Measurements from ENCODE around the gene DNAH2. TPM values are rescaled to one million over a fixed set of nuclear protein-coding genes. Genes with fewer than 3 reads are reported as not detected.

DNAH2 gene
- total and polyA plus RNA-seq, 9 of the 15 experiments (the other 6 are each of a cell fraction or from before 2014, with no cell fraction given) = 0.03 TPM; not detected in 8

DNA sequence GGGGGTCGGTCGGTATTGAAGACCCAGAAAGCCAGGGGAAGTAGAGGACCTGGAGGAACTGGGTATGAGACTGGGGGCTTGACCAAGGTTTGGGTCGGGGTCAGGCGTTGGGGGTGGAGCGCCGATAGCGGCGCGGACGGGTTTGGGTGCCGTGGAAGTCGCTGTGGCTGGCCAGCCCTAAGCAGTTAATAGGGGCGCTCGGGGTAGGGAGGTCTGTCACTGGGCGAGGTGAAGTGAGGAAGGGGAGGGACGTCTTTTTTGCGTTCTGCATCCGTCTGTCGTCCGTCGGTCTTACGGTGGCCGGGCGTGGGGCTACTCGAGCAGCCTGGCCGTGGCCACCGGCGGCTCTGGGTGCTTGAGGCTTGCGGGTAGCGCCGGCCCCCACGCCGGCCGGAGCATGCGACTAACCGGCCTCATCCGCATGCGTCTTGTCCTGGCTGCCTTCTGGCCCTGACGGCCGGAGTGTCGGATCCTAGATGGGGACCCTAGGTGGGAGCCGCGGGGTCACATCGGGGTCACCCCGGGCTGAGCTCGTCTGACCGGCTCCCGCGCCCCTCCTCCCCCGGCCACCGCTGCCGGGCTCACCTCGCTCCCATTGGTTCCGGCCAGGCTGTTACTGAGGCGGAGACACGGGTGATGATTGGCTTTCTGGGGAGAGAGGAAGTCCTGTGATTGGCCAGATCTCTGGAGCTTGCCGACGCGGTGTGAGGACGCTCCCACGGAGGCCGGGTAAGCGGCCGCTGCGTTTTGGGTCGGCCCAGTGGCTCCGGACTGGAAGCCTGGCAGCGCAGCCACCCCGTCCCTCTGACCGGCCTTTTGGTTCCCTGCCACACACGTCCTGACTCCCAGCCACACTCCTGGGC lies 127.0 kb downstream of the DNAH2 start (continued):
- TF ChIP-seq, protein P1, sequence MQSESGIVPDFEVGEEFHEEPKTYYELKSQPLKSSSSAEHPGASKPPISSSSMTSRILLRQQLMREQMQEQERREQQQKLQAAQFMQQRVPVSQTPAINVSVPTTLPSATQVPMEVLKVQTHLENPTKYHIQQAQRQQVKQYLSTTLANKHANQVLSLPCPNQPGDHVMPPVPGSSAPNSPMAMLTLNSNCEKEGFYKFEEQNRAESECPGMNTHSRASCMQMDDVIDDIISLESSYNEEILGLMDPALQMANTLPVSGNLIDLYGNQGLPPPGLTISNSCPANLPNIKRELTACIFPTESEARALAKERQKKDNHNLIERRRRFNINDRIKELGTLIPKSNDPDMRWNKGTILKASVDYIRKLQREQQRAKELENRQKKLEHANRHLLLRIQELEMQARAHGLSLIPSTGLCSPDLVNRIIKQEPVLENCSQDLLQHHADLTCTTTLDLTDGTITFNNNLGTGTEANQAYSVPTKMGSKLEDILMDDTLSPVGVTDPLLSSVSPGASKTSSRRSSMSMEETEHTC (IDR thresholded peaks at IDR 0.05) = no peak
- TF ChIP-seq RBFOX2 (IDR thresholded peaks at IDR 0.05; ENCODE audit: low read depth, low read length) (peak; percentile 82), ZNF431 (CRISPR knock-in tag; IDR thresholded peaks at IDR 0.05) (no peak), XRCC3 (IDR thresholded peaks at IDR 0.05) (no peak), ZFP1 (CRISPR knock-in tag; IDR thresholded peaks at IDR 0.05) (no peak), RAD21 (CRISPR knock-in tag; conservative IDR thresholded peaks at IDR 0.05 in 1 of 2, IDR thresholded peaks at IDR 0.05 in 1 of 2) (no peak), SOX6 (IDR thresholded peaks at IDR 0.05) (no peak), NR1H2 (CRISPR knock-in tag; IDR thresholded peaks at IDR 0.05) (no peak), PML (IDR thresholded peaks at IDR 0.05; ENCODE audit: low read length) (no peak), ZC3H8 (IDR thresholded peaks at IDR 0.05) (no peak), ZEB2 (IDR thresholded peaks at IDR 0.05) (no peak), SMAD3 (CRISPR knock-in tag; conservative IDR thresholded peaks at IDR 0.05) (no peak), SP1 (CRISPR knock-in tag; IDR thresholded peaks at IDR 0.05) (peak; percentile 52; the same call in 1 of the 2 replicates), DMBX1 (CRISPR knock-in tag; IDR thresholded peaks at IDR 0.05; ENCODE audit: borderline replicate concordance) (no peak), SAP30 (IDR thresholded peaks at IDR 0.05; ENCODE audit: borderline replicate concordance, insufficient read depth, low read depth, low read length, poor library complexity, severe bottlenecking) (peak; percentile 68)
- TF ChIP-seq, protein P2, sequence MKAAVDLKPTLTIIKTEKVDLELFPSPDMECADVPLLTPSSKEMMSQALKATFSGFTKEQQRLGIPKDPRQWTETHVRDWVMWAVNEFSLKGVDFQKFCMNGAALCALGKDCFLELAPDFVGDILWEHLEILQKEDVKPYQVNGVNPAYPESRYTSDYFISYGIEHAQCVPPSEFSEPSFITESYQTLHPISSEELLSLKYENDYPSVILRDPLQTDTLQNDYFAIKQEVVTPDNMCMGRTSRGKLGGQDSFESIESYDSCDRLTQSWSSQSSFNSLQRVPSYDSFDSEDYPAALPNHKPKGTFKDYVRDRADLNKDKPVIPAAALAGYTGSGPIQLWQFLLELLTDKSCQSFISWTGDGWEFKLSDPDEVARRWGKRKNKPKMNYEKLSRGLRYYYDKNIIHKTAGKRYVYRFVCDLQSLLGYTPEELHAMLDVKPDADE (conservative IDR thresholded peaks at IDR 0.05; ENCODE audit: control insufficient read depth, low read depth, low read length) = peak; percentile 56; the same call in 1 of the 2 replicates
- TF ChIP-seq, protein P3, sequence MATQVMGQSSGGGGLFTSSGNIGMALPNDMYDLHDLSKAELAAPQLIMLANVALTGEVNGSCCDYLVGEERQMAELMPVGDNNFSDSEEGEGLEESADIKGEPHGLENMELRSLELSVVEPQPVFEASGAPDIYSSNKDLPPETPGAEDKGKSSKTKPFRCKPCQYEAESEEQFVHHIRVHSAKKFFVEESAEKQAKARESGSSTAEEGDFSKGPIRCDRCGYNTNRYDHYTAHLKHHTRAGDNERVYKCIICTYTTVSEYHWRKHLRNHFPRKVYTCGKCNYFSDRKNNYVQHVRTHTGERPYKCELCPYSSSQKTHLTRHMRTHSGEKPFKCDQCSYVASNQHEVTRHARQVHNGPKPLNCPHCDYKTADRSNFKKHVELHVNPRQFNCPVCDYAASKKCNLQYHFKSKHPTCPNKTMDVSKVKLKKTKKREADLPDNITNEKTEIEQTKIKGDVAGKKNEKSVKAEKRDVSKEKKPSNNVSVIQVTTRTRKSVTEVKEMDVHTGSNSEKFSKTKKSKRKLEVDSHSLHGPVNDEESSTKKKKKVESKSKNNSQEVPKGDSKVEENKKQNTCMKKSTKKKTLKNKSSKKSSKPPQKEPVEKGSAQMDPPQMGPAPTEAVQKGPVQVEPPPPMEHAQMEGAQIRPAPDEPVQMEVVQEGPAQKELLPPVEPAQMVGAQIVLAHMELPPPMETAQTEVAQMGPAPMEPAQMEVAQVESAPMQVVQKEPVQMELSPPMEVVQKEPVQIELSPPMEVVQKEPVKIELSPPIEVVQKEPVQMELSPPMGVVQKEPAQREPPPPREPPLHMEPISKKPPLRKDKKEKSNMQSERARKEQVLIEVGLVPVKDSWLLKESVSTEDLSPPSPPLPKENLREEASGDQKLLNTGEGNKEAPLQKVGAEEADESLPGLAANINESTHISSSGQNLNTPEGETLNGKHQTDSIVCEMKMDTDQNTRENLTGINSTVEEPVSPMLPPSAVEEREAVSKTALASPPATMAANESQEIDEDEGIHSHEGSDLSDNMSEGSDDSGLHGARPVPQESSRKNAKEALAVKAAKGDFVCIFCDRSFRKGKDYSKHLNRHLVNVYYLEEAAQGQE (IDR thresholded peaks at IDR 0.05; ENCODE audit: borderline replicate concordance) = peak; percentile 55; the same call in 1 of the 2 replicates
- TF ChIP-seq, protein P3 (CRISPR knock-in tag; IDR thresholded peaks at IDR 0.05; ENCODE audit: low read depth) = no peak

All from K562 (cell line).